GM12873 (cell line): Measurements from ENCODE around the gene C10orf71.

Experiments
- TF ChIP-seq, protein P1 (sequence below): IDR thresholded peaks from 2 replicates; pipeline ENCODE4 v1.5.1; 2012; ENCODE audit warnings: low read depth, mild to moderate bottlenecking, moderate library complexity, low read length, control low read depth; ENCODE audit not compliant: insufficient read depth; ENCODE audit errors: missing control alignments

Gene C10orf71

DNA sequence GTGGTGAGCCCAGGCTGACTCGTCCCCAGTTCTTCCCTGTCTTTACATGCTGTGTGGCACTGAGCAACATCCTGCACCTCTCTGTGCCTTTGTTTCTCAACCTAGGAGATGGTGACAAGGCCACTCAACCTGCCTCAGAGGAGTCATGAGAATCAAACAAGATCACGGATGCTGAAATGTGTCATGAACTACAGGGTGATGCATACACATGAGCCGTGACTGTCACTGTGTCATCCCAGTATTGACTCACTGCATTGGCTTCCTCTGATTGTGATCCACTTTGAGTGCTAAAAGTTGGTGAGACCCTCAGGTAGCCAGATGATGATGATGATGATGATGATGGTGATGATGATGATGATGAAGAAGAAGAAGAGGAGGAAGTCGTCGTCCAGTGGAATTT, 11.5 kb downstream of the C10orf71 start:
- TF ChIP-seq, protein P1, sequence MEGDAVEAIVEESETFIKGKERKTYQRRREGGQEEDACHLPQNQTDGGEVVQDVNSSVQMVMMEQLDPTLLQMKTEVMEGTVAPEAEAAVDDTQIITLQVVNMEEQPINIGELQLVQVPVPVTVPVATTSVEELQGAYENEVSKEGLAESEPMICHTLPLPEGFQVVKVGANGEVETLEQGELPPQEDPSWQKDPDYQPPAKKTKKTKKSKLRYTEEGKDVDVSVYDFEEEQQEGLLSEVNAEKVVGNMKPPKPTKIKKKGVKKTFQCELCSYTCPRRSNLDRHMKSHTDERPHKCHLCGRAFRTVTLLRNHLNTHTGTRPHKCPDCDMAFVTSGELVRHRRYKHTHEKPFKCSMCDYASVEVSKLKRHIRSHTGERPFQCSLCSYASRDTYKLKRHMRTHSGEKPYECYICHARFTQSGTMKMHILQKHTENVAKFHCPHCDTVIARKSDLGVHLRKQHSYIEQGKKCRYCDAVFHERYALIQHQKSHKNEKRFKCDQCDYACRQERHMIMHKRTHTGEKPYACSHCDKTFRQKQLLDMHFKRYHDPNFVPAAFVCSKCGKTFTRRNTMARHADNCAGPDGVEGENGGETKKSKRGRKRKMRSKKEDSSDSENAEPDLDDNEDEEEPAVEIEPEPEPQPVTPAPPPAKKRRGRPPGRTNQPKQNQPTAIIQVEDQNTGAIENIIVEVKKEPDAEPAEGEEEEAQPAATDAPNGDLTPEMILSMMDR = no peak

DNA sequence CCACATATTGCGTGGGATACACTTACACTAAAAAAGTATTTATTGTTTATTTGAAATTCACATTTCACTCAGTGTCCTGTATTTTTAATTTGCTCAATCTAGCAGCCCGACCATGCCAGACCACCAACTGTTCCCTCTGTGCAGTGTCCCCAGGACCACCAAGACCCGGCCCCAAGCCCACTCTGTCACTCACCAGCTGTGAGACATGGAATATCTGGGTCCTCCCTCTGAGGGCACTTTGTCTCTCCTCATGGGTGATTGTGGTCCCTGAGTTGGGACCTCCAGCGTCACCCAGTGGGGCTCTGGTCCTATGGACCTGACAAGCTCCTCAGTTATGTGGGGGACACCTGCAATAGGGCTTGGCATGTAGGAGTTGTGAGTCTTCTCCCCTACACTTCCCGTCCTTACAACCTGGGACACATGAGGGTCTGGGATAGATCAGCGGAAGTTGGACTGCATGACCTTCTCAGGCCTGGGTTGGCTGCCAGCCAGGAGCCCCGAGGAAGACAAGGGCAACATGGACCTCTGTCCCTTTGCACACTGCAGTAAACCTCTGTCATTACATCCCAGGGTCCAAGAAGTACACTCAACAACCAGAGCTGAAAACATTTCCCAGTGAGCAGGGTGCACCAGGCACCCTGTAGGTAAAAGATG, 12.1 kb downstream of the C10orf71 start:
- TF ChIP-seq, protein P1 = no peak

DNA sequence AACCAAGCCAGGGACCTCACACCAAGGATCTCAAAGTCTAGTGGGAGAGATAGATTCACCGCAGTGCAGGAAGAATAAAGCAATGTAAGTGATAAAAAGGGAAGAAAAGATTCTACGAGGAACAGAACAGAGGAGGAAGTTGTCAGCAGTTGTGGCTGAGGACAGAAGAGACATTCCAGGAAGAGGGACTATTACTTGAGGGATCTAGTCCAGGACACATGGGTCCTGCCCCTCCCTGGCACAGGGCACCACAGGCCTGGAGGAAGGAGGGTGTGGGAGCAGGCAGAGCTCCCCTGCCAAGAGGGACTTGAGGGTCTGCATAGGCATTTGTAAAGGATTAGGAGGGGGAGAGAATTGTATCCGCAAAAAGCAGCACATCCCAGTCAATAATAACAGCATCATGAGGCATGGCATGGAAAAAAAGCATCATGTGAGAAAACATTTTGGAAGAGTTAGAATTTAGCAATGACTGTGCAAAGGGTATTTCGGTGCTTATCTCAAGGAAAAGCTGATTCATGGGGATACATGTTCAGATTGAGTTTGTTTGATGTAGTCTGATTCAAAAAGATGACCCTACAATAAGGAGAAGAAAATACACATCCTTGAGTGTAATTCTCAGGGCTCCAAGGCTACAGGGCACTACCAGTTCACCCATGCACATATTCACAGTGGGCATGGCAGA, 12.7 kb downstream of the C10orf71 start:
- TF ChIP-seq, protein P1 = no peak

DNA sequence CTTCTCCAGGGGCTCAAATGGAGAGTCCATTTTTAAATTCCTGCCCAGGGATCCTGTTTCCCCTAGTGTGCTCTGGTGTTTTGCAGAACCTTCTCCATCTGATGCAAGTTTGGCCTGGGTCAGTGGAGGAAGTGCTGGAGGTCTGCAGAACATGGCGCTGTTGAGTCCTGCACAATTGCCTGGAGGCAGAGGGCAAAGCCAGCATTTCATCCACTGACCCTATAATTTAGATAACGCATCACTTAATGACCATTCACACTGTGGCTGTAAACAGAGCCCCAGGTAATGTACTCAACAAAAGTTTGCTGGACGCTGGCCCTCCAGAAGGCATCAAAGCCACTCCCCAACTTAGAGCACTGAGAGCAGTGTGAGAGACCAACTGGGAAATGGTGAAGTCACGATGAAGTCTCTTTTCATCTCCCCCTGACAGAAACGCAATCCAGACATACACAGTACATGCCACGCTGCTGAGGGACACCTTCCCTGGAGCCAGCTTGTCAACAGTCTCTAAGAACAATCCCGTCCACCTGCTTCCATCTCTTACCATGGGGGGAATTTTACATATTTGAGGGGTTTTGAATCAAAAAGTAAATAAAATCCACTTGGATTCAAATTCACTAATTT, 13.4 kb downstream of the C10orf71 start:
- TF ChIP-seq, protein P1 = no peak

DNA sequence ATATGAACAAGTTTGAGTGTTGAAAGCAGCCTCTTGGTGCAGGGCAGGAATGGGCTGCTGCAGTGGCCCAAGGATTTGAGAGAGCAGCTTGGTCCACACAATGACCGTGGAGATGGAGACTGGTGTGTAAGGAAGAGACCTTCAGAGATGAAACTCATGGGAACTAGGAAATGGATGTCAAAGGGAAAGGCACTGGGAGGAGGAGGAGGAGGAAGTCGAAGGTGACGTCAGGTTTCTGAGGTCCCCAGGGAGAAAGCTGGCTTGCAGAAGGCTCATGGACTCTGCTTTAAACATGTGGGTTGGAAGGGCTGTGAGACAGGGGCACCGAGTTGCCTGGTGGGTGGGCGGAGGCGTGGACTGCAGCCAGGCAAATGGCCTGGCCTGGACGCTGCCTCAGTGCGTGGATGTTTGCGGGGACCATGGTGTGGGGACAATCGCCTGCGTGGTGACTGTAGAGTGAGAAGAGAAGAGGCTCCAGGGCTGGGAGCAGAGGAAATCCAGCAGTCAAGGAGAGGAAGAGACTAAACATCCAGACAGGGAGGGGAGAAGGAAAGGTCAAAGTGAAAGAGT, 14.6 kb downstream of the C10orf71 start:
- TF ChIP-seq, protein P1 = no peak

DNA sequence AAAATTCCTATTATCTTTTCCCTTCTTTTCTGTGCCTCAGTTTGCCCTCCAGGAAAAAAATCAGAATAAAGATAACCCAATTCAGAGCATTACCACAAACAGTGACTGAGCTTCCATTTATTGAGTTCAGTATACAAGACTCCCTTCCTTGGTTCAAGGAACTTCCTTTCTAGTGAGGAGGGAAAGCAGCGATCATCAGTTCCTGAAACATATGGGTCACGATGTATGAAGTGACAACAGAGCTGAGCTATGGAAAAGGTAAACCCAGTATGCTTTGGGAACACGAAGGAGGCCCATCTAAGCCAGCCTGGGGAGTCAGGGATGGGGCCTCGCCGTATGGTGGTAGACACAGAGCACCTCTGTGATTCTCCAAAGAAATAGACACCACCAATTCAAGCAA, 15.8 kb downstream of the C10orf71 start:
- TF ChIP-seq, protein P1 = no peak

DNA sequence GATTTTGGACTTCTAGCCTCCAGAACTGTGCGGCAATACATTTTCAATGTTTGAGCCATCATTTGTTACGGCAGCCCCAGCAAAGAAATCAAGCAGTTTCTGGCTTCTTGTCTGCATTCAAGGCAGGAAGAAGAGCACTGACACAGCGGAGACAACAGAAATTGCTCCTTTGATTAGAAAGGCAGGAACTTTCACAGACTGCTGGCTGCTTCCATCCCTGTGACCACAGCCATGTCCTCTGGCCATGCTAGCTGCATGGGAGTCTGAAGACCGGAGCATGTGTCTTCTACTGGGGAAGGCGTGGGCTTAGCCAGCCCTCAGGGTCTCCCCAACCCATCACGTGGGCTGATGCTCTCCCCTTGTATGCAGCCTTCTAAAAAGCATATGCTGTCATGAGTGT, 19.1 kb downstream of the C10orf71 start:
- TF ChIP-seq, protein P1 = no peak
